GM10266 (cell line): ENCODE measurements around the gene TEX28.
A peak's percentile ranks its signal among the peaks of the same experiment; 100 is the strongest.
"Not testable (repeated sequence)": the region's sequence is repeated elsewhere in the genome, so short reads cannot be mapped to it uniquely, and the experiment has no call there.

Source experiments
- DNase-seq: peaks from one replicate; pipeline ENCODE4 v3.0.0; 2012; ENCODE audit errors: extremely low spot score
- TF ChIP-seq, protein P1 (sequence below): IDR thresholded peaks from 2 replicates; pipeline ENCODE4 v1.5.1; 2012; ENCODE audit warnings: mild to moderate bottlenecking, low read depth; ENCODE audit not compliant: control insufficient read depth, insufficient read depth; ENCODE audit errors: missing control alignments

The TEX28 gene

DNA sequence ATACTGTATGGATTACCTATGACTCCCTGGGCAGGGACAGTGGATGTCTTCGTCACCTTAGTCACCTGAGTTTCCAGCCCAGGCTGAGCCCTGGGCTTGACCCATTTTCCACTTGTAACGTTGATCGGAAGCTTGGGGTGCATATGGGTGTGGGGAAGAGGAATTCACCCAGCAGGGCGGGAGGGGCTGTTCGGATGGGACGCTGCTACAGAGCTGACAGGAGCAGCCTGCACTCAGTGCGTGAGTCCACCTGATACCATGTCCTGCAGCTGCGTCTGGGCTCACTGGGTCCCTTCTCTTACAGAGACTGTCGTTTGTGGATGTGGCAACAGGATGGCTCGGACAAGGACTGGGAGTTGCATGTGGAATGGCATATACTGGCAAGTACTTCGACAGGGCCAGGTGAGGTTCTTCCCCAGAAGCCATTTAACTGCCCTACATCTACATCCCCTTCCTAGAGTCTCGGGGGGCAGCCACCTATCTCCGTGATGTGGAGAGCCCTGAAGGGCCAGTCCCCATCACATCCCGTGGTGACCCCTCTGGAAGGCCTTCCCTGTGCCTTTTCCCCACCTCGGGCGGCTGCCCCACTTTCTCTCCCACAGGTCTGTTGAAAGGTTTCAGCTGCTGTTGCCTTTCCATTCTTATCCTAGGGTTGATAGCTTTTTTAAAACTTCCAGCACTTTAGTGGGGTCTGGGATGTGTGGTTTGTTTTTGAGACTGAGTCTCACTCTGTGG lies 14.3 kb upstream of the TEX28 start:
- no peak for DNase-seq
- TF ChIP-seq, protein P1, sequence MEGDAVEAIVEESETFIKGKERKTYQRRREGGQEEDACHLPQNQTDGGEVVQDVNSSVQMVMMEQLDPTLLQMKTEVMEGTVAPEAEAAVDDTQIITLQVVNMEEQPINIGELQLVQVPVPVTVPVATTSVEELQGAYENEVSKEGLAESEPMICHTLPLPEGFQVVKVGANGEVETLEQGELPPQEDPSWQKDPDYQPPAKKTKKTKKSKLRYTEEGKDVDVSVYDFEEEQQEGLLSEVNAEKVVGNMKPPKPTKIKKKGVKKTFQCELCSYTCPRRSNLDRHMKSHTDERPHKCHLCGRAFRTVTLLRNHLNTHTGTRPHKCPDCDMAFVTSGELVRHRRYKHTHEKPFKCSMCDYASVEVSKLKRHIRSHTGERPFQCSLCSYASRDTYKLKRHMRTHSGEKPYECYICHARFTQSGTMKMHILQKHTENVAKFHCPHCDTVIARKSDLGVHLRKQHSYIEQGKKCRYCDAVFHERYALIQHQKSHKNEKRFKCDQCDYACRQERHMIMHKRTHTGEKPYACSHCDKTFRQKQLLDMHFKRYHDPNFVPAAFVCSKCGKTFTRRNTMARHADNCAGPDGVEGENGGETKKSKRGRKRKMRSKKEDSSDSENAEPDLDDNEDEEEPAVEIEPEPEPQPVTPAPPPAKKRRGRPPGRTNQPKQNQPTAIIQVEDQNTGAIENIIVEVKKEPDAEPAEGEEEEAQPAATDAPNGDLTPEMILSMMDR = no peak

DNA sequence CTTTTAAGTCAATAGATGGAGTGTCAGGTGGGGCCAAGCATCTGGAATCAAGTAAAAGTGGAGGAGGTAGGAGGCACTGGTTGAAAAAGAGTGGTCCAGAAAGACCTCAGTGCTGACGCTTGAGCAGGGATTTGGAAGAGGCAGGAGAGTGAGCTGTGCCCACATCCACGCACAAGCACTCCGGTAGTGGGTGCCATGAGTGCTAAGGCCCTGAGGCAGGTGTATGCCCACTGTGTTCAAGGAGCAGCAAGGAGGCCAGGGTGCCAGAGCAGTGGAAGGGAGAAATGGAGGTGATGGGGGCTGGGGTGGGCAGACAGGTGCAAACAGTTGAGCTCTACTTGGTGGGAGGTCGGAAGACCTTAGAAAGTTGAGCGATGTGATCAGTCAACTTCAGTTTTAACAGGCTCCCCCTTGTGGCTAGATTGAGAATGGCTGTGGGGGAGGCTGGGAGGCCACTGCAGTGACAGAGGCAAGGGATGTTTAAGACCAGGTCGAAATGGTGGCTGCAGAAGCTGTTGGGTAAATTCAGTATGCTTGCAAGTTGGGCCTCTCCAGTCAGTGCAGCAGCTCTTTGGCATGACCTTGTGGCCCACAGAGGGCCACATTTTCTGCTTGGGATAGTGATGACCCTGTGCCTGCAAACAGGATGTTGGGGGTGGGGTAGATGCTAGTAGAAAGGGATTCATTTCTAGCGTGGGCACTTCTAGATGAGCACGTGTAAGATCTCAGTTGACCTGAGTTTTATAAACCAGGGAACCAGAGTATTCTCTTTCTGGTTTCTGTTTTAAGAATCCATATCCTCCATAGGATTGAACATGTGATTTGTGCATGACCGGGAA lies 13.4 kb upstream of the TEX28 start:
- DNase-seq = peak; percentile 43

DNA sequence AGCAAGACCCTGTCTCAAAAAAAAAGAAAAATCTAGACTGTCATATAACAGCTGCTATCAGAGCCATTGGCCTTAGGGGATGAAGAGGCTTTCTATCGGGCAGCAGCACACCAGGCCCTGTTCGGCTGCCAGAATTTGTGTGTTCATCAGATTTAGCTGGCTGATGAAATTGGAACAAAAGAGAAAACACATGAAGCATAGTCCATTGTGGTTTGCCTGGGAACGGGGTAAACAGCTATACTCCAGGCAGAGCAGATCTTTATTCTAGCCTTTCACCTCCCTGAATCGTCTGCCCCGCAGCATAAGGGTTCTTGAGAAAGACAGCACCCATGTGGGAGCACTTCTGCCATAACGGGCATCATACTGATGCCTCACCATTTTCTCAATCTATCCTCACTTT lies 12.3 kb upstream of the TEX28 start:
- no peak for DNase-seq
- TF ChIP-seq, protein P1 = no peak

More for the DNA sequence above, 13.4 kb upstream of the TEX28 start:
- TF ChIP-seq, protein P1 = peak; percentile 62

DNA sequence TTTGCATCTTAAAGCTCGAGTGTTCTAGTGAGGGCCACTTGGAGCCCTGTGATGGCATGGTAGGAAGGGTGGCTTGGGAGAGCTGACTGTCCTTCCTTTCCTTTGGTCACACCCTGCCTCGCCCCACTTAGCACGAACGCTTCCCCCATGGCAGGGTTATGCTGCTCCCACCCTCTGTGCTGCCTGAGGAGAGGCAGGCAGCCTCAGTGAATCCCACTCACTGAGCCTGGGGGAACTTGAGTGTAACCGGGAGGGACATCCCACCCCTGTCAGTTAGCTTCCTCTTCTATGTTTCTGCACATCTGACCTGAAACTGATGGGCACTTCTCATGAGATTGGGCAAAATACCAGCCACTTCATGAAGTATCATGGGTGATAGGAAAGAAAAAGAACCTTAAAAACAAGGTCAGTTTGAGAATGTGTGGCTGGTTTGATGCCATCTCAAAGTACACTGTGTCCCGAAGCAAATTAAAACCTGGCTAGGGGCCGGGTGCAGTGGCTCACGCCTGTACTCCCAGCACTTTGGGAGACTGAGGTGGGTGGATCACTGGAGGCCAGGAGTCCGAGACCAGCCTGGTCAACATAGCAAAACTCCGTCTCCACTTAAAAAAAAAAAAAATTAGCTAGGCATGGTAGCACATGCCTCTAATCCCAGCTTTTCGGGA lies 10.7 kb upstream of the TEX28 start:
- TF ChIP-seq, protein P1 = no peak

DNA sequence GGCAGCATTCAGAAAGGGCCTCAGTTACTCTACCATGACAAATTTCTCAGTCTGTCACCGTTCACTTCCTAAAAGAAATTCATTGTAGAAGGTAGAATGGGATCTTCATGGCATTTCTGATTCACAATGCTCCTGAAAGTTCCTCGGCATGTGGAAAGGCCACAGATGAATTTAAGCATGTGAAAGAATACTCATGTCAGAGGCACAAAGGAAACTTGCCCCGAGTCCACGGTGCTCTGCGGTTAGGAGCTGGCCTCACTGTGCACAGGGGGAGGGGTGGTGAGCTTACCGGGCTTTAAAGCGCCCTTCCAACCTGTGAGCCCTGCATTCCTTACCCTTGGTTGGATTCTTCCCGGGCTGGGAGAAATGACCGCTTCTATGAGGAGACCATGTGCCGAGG lies 9.9 kb upstream of the TEX28 start:
- TF ChIP-seq, protein P1 = no peak
- no peak for DNase-seq

More for the DNA sequence above, 10.7 kb upstream of the TEX28 start:
- no peak for DNase-seq

DNA sequence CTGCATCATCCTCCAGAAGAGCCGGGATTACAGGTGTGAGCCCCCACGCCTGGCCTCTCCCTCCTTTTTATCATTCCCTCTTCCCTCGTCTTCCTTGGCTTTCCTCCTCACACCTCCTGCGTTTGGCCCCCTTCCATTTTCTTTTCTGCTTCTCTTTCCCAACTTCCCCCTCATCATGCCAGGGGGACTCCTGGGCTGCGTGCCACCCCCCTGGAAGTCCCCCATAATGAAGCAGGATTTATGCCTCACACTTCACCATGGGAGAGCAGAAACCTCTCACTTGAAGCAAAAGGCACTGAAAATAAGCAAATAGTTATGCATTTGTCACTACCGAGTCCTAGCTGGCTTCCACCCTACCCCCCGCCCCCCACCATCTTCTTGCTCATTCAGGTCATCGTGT lies 8.6 kb upstream of the TEX28 start:
- TF ChIP-seq, protein P1 = no peak
- no peak for DNase-seq

DNA sequence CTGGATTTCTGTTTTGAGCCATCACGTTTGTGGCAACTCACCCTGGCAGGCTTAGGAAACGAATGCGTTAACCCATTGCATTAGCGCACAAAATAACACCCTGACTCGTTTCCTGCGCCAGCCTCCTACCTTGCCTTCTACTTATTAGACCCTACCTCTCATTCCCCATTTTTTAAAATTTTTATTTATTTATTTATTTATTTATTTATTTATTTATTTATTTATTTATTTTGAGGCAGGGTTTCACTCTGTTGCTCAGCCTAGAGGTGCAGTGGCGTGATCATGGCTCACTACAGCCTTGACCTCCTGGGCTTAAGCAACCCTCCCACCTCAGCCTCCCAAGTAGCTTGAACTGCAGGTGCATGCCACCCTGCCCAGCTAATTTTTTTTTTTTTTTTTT lies 8.1 kb upstream of the TEX28 start:
- DNase-seq = not testable (repeated sequence)
